HEK293T (cell line): ENCODE results near the gene SUSD6.
A peak's percentile ranks its signal among the peaks of the same experiment; 100 is the strongest.

Experiments used
- ARNT ChIP-seq: fragments of 450-650 bp; IDR thresholded peaks from 2 replicates; pipeline ENCODE4 v1.6.1; 2017; ENCODE audit warnings: mild to moderate bottlenecking
- BHLHE40 ChIP-seq: fragments of 450-650 bp; IDR thresholded peaks from 2 replicates; pipeline ENCODE4 v1.6.1; 2016; ENCODE audit warnings: mild to moderate bottlenecking, moderate library complexity, borderline replicate concordance
- FOXK2 ChIP-seq: fragments of 450-650 bp; IDR thresholded peaks from 2 replicates; pipeline ENCODE4 v1.6.1; 2016; ENCODE audit warnings: mild to moderate bottlenecking
- FOXM1 ChIP-seq: fragments of 450-650 bp; IDR thresholded peaks from 2 replicates; pipeline ENCODE4 v1.6.1; 2017; ENCODE audit warnings: mild to moderate bottlenecking, borderline replicate concordance
- HDGF ChIP-seq: fragments of 450-650 bp; IDR thresholded peaks from 2 replicates; pipeline ENCODE4 v1.6.1; 2017; ENCODE audit warnings: antibody characterized with exemption, borderline replicate concordance
- L3MBTL2 ChIP-seq: fragments of 450-650 bp; conservative IDR thresholded peaks from 2 replicates; pipeline ENCODE4 v1.6.1; 2016; ENCODE audit warnings: mild to moderate bottlenecking
- NFRKB ChIP-seq: fragments of 450-650 bp; IDR thresholded peaks from 2 replicates; pipeline ENCODE4 v1.6.1; 2016; ENCODE audit warnings: mild to moderate bottlenecking, moderate library complexity
- PKNOX1 ChIP-seq: fragments of 450-650 bp; IDR thresholded peaks from 2 replicates; pipeline ENCODE4 v1.6.1; 2016
- SP1 ChIP-seq: fragments of 450-650 bp; IDR thresholded peaks from 2 replicates; pipeline ENCODE4 v1.6.1; 2017
- SUZ12 ChIP-seq: fragments of 450-650 bp; IDR thresholded peaks from 2 replicates; pipeline ENCODE4 v1.6.1; 2016; ENCODE audit warnings: mild to moderate bottlenecking
- ZNF384 ChIP-seq: fragments of 450-650 bp; IDR thresholded peaks from 2 replicates; pipeline ENCODE4 v1.6.1; 2016

GRCh38 chr14:69573831-69574262, 37.5 kb upstream of the SUSD6 start:
- no peak for TF ChIP-seq L3MBTL2
- TF ChIP-seq BHLHE40 = no peak
- TF ChIP-seq ARNT = no peak
- no peak for TF ChIP-seq FOXM1
- no peak for TF ChIP-seq ZNF384
- TF ChIP-seq SP1 = no peak
- TF ChIP-seq HDGF = no peak
- no peak for TF ChIP-seq SUZ12
- TF ChIP-seq PKNOX1 = 0 out of 2 replicates have a peak, but pooled peaks have one; percentile 2
- TF ChIP-seq FOXK2 = no peak
- no peak for TF ChIP-seq NFRKB
